NCI-H524 (cell line): Measurements from ENCODE around the gene SCFD2.
"Not testable (repeated sequence)": the region's sequence is repeated elsewhere in the genome, so short reads cannot be mapped to it uniquely, and the experiment has no call there.

Source experiments
- DNase-seq, 2 experiments: peaks; one replicate each; lab custom pipeline; 2025; lab: John Stamatoyannopoulos, UW

The SCFD2 gene

DNA sequence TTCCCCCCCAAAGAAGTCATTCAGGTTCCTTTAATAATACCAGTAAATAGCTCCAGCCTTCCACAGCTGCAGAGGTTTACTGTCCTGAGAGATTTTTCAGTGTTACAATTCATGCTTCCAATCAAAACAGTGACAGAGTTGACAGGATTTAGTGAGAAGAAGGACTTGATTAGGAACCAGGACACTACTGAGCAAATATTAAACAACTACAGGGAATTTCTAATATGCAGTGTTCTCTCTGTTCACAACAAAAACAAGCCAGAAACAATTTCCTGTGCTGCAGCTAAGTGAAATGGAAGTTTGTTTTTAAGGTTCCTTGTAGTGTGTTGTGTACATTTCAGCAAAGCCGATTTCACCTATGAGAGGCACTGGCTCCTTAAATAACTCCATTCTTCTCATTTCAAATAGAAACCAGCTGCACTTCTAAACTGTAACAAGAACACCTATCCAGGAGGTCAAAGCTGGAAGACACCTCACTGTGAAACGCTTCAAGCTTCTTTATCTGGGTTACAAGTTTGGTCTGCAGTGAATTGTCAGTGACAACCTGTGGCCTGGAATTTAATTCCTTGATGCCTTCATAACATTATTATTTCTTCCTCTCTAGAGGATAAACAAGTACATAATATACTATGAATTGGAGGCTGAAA is 354.5 kb downstream of the SCFD2 start:
- no peak for DNase-seq

DNA sequence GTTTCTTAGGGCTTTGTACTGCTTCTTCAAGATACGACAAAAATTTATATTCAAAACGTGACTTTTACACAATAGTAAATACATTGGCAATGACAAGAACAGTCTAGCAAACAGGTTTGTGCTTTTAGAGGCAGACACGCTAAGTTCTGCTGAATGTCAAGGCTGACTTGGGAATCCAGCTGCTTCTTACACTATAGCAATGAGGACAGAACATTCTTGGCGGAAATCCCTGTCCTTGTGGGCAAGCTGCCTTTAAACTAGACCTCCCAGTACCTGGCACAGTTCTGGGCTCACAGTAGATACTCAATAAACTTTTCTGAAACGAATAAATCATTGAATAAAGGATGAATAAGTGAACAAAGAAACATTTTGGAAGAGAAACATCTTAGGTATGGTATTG is 355.5 kb downstream of the SCFD2 start:
- no peak for DNase-seq

DNA sequence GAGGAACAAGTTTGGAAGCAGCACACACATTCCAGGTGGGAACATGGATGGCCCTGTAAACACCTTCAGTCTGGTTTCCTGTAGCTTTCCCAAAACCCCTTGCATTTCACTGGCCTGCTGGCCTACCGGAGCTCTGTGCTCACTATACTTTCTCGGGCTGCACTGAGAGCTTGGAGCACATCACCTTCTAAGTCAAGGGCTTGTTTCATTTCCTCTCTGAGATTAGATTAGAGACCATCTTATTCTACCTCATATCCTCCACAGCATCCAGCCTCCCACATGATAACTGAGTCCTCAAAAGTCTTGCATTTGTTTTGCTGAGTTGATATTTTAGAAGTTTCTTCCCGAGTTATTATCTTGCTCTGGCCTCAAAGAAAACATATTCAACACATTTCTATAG is 356.0 kb downstream of the SCFD2 start:
- no peak for DNase-seq

- DNase-seq = no peak
These were observed 358.8 kb downstream of the SCFD2 start for GRCh38 chr4:53007024-53007423.

- no peak for DNase-seq
These were observed 360.1 kb downstream of the SCFD2 start for GRCh38 chr4:53005808-53006207.

DNA sequence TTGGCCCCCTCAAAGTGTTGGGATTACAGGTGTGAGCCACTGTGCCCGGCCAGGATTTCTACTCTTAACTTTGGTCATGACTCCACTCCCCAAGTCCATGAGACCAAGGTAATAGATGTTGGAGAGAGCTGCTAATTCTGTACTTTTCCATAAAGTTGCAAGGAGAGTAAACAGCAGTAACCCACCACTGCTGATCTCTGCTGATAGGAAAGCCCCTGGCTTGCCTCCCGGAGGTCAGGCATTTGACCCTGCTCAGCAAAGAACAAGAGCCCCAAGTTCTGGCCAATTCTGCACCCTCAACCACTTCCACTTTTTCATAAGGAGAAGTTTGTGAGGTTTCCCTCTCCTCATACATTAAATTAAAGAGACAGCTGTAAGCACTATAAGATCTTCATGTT is 360.7 kb downstream of the SCFD2 start:
- DNase-seq = no peak

GRCh38 chr4:53004497-53005148 is 361.2 kb downstream of the SCFD2 start:
- no peak for DNase-seq

DNA sequence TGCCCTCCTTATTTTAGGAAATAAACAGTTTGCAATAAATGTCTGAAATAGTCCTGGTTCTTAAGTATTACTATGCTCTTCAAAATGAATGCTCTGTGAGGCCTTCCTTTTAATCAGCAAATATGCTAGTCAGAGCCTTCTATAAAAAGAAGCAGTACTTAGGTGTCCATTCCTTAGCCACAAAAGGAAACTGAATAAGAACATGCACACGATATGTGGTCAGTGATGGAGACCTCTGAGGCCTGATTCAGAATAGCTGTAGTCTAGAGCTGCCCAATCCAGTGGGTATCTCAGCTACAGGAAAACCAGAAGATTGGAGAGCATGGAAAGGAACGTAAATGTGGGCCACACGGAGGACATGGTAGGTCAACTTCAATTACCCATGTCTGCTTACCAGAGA is 361.9 kb downstream of the SCFD2 start:
- no peak for DNase-seq

GRCh38 chr4:53000560-53000959 is 365.3 kb downstream of the SCFD2 start:
- no peak for DNase-seq

DNA sequence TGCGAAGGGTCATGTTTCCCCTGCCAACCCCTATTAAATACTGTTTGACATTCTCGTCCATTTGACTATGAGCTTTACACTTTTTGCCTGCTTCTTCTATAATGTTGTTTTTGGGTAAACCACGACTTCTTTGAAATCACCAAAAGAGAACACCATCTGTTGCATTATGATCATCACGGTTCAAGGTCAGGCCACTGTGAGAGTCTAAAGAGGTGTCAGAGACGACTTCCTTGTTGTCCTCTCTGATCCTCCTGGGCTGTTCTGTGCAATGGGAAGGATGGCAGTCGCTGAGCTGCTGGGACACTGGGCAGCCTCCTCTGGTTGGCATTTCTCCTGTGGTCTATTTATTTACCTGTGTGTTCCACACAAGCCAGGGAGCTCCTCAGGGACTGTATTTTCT is 366.2 kb downstream of the SCFD2 start:
- DNase-seq = no peak

- DNase-seq = no peak
These were observed 367.4 kb downstream of the SCFD2 start for GRCh38 chr4:52998413-52998812.

GRCh38 chr4:52997132-52997416 is 368.8 kb downstream of the SCFD2 start:
- DNase-seq = no peak

- DNase-seq = no peak
These were observed 369.4 kb downstream of the SCFD2 start for GRCh38 chr4:52996261-52997131.

GRCh38 chr4:52995360-52996030 is 370.4 kb downstream of the SCFD2 start:
- DNase-seq = no peak

DNA sequence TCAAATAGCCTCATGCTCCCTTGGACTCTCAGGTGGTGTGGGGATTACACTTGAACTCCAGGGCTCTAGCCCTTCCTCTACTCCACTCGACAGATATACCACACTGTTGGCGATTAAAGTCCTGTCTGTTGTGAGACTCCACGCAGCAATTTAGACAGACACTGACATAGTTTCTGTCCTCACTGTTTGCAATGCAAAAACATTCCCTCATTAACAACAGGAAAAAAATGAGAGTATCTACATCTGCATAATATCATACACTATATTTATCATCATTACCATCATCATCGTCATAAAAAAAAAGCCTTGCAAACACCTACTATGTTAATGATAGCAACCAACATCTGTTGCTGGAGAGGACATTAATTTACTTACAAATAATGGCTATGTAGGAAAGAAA is 371.3 kb downstream of the SCFD2 start:
- DNase-seq = no peak

DNA sequence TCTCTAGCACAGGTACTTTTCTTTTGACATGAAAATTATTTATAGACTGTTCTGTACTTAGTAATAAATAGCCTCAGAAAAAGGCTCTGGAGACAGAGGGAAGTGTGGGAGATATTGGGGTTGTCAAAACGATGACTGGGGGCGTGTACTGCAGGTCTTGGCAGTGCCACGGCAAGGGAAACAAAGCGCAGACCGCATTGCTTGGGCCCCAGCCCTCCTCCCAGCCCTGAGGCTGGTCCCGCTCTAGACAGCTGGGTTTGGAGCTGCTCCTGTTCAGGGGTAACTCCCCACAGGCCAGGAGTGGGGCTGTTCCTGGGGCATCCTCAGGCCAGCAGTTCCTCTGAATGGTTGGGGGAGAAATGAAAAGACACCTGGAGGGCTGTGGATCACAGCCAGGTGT is 372.1 kb downstream of the SCFD2 start:
- no peak for DNase-seq

DNA sequence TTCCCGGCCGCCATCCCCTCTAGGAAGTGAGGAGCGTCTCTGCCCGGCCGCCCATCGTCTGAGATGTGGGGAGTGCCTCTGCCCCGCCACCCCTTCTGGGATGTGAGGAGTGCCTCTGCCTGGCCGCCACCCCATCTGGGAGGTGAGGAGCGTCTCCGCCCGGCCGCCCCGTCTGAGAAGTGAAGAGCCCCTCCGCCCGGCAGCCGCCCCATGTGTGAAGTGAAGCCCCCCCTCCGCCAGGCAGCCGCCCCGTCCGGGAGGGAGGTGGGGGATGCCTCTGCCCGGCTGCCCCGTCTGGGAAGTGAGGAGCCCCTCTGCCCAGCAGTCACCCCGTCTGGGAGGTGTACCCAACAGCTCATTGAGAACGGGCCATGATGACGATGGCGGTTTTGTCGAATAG is 373.3 kb downstream of the SCFD2 start:
- DNase-seq = not testable (repeated sequence)

DNA sequence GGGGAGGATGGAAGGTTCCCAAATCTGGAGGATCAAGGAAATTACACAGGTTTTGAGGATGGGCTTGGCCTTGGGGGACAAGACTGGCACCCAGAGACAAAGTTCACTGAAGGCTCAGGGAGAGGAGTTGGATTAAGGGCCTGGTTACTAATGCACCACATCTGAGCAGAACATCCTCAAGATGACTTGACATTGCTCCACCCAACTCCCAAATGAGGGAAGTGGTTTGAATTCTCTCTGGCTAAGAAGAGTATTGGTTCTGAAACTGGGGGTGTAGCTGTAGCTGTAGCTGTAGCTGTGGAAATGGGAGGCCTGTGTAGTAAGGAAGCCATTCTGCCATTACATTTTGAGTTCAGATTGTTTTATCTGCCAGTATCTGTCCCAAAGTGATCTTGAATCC is 374.4 kb downstream of the SCFD2 start:
- no peak for DNase-seq

GRCh38 chr4:52990706-52991105 is 375.2 kb downstream of the SCFD2 start:
- DNase-seq = no peak

DNA sequence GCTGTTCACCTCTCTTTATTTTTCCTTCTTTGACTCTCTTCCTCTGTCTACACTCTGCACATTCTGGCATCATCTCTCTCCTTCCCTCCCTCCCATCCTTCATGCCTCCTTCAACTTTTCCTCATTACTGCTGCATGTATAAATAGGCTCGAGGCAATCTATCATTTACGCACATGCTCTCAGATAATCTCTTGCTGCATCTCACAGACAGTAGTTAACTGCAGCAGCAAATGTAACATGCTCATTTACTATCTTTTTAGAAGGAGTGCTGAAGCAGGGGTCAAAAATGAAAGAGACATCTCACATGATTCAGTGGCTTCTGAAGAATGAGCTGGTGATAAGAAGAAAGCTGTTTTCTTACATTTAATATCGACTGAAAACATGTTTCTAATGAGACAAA is 376.0 kb downstream of the SCFD2 start:
- no peak for DNase-seq

- DNase-seq = no peak
These were observed 378.3 kb downstream of the SCFD2 start for GRCh38 chr4:52987392-52988056.

DNA sequence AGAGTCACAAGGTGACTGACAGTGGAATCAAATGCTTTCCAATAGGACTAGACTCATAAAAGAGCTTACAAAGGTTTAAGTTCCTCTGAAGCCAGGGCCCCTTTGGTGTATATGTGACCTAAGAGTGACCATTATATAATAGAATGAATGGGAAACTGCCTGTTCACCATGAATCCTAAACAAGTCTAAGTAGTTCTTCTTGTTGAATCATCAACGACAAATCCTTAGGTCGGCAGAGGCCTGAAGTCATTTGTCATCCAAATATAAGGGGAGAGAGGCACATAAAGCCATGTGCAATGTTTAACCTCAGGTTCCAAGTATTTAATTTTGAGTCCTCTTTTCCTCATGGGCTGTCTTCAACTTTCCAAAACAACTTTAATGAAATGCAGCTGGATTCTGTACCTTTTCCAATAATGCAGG is 381.4 kb downstream of the SCFD2 start:
- no peak for DNase-seq
